HepG2 (cell line): Measurements from ENCODE around the gene ALG8. TPM values are rescaled to one million over a fixed set of nuclear protein-coding genes. Genes with fewer than 3 reads are reported as not detected.

Experiments used
- ATAC-seq: fragments of 200-7000 bp; cut with Tn5 transposase; 3 replicates; pipeline ENCODE4 v1.9.1; 2020; ENCODE audit warnings: mild to moderate bottlenecking, moderate library complexity
- BruUV-seq: library from RNA; stranded (reverse); fragments of 400-500 nt; replicated peaks from 2 replicates; lab custom pipeline; 2021; lab: Mats Ljungman, UMichigan
- CTCF ChIA-PET: fragments of 300-600 bp; formaldehyde crosslinking; extraction: SDS; loops from one replicate; lab custom pipeline; 2021; ENCODE audit warnings: low total read pairs, inconsistent platforms, low intra/inter-chr PET ratio; lab: Yijun Ruan, JAX
- POLR2A ChIA-PET: fragments of 350-600 bp; sonication (Branson Sonifier 250); formaldehyde crosslinking; loops from one replicate; lab custom pipeline; 2020; ENCODE audit warnings: antibody characterized with exemption, inconsistent platforms; lab: Yijun Ruan, JAX
- DNase-seq: peaks from one replicate; pipeline ENCODE4 v3.0.0-alpha.2; 2015; ENCODE audit warnings: low spot score
- FAIRE-seq: peaks from 3 replicates; lab custom pipeline; 2011; peaks lifted over from hg19 to GRCh38; lab: Jason Lieb, UNC
- H2AFZ ChIP-seq: one replicate; pipeline ENCODE4 v1.6.1; 2011; ENCODE audit warnings: low read length, inconsistent platforms
- H3K27ac ChIP-seq: fragments of 300-600 bp; 3 replicates; pipeline ENCODE4 v1.8.0; 2011; ENCODE audit warnings: mixed run types, mild to moderate bottlenecking, mixed read lengths, low read length, inconsistent platforms; ENCODE audit not compliant: insufficient read depth; ENCODE audit errors: extremely low read length
- H3K27me3 ChIP-seq, 2 experiments: fragments of 200-600 bp in 1 of 2; 2 replicates in 1 of 2; 3 replicates in 1 of 2; pipeline versions ENCODE4 v1.6.0 to v1.8.0; 2011; ENCODE audit warnings: low read length in 2 of 2, mild to moderate bottlenecking in 2 of 2, moderate library complexity in 2 of 2, inconsistent platforms in 1 of 2; ENCODE audit not compliant: insufficient read depth in 2 of 2, control insufficient read depth in 1 of 2
- H3K36me3 ChIP-seq, 2 experiments: fragments of 200-600 bp in 1 of 2; replicated peaks in 1 of 2; 2 replicates in 1 of 2; 3 replicates in 1 of 2; pipeline versions ENCODE4 v1.5.1 to v1.8.0; 2011; ENCODE audit warnings: low read length in 2 of 2, inconsistent platforms in 1 of 2; ENCODE audit not compliant: insufficient read depth in 2 of 2, control insufficient read depth in 1 of 2
- H3K4me1 ChIP-seq: 2 replicates; pipeline ENCODE4 v1.5.1; 2012; ENCODE audit warnings: low read length, inconsistent platforms; ENCODE audit not compliant: insufficient read depth
- H3K4me2 ChIP-seq: 2 replicates; pipeline ENCODE4 v1.6.0; 2011; ENCODE audit warnings: low read depth, low read length, inconsistent platforms
- H3K4me3 ChIP-seq, 3 experiments: fragments of 200-600 bp in 1 of 3; sonication (generic), shearing (Covaris generic) in 1 of 3; replicated peaks in 1 of 3; 2 replicates each; pipeline ENCODE4 v1.5.1; 2011 to 2016; ENCODE audit warnings: low read length in 3 of 3, inconsistent platforms in 2 of 3, low read depth in 2 of 3, mild to moderate bottlenecking in 2 of 3, control low read depth in 1 of 3, mixed read lengths in 1 of 3; ENCODE audit not compliant: insufficient read depth in 1 of 3
- H3K79me2 ChIP-seq: one replicate; pipeline ENCODE4 v1.6.1; 2011; ENCODE audit warnings: low read length, inconsistent platforms; ENCODE audit not compliant: insufficient read depth
- H3K9ac ChIP-seq: 2 replicates; pipeline ENCODE4 v1.6.0; 2011; ENCODE audit warnings: mild to moderate bottlenecking, low read depth, low read length, inconsistent platforms; ENCODE audit not compliant: insufficient read depth
- H3K9me3 ChIP-seq: 2 replicates; pipeline ENCODE4 v1.5.1; 2012; ENCODE audit warnings: mild to moderate bottlenecking, low read length
- H4K20me1 ChIP-seq: 2 replicates; pipeline ENCODE4 v1.6.0; 2011; ENCODE audit warnings: inconsistent platforms, mild to moderate bottlenecking, low read length, moderate library complexity; ENCODE audit not compliant: insufficient read depth
- GABPA ChIP-seq, 2 experiments: IDR thresholded peaks; 2 replicates each; pipeline ENCODE4 v1.6.1; 2011 to 2016; ENCODE audit warnings: low read depth in 2 of 2, low read length in 1 of 2, missing biosample characterization in 1 of 2, missing genetic modification characterization in 1 of 2
- GZF1 ChIP-seq: sonication (generic); formaldehyde crosslinking; IDR thresholded peaks from 2 replicates; pipeline ENCODE4 v1.5.1; 2020; ENCODE audit warnings: mild to moderate bottlenecking, missing genetic modification reagents
- HDAC6 ChIP-seq: fragments of 200-600 bp; sonication (generic); IDR thresholded peaks from 2 replicates; pipeline ENCODE4 v1.7.0; 2017; ENCODE audit warnings: mild to moderate bottlenecking, antibody characterized with exemption, low read length, low read depth
- JARID2 ChIP-seq: sonication (generic); formaldehyde crosslinking; IDR thresholded peaks from 2 replicates; pipeline ENCODE4 v1.8.1; 2023; ENCODE audit warnings: missing genetic modification reagents, inconsistent platforms; ENCODE audit not compliant: insufficient replicate concordance
- KLF12 ChIP-seq: sonication (generic); formaldehyde crosslinking; IDR thresholded peaks from 2 replicates; pipeline ENCODE4 v1.4.0; 2020; ENCODE audit warnings: missing genetic modification reagents, borderline replicate concordance
- MAFF ChIP-seq: IDR thresholded peaks from 2 replicates; pipeline ENCODE4 v1.6.1; 2011; ENCODE audit warnings: low read depth, low read length, improper control_type of control experiment
- MBNL3 ChIP-seq: fragments of 250-450 bp; sonication (Bioruptor Pico); conservative IDR thresholded peaks from 2 replicates; pipeline ENCODE4 v1.8.0; 2022; ENCODE audit warnings: mild to moderate bottlenecking, inconsistent platforms
- NFE2 ChIP-seq: sonication (generic); formaldehyde crosslinking; IDR thresholded peaks from 2 replicates; pipeline ENCODE4 v1.4.0; 2020; ENCODE audit warnings: missing genetic modification reagents
- RXRA ChIP-seq: sonication (generic); formaldehyde crosslinking; IDR thresholded peaks from 2 replicates; pipeline ENCODE4 v1.5.1; 2020; ENCODE audit warnings: missing genetic modification reagents
- ZBTB7B ChIP-seq: sonication (generic); formaldehyde crosslinking; IDR thresholded peaks from 2 replicates; pipeline ENCODE4 v1.4.0; 2020; ENCODE audit warnings: missing genetic modification reagents
- ZNF296 ChIP-seq: sonication (generic); formaldehyde crosslinking; conservative IDR thresholded peaks from 2 replicates; pipeline ENCODE4 v1.5.0; 2020; ENCODE audit warnings: mild to moderate bottlenecking, missing genetic modification reagents
- ZNF430 ChIP-seq: sonication (generic); formaldehyde crosslinking; IDR thresholded peaks from 2 replicates; pipeline ENCODE4 v1.9.0; 2021; ENCODE audit warnings: mild to moderate bottlenecking, missing genetic modification reagents
- ZNF546 ChIP-seq: sonication (generic); formaldehyde crosslinking; conservative IDR thresholded peaks from 2 replicates; pipeline ENCODE4 v1.8.1; 2023; ENCODE audit warnings: mild to moderate bottlenecking, missing genetic modification reagents
- ZNF562 ChIP-seq: sonication (generic); formaldehyde crosslinking; IDR thresholded peaks from 2 replicates; pipeline ENCODE4 v1.8.0; 2022; ENCODE audit warnings: missing genetic modification reagents, borderline replicate concordance
- ZNF772 ChIP-seq: sonication (generic); formaldehyde crosslinking; IDR thresholded peaks from 2 replicates; pipeline ENCODE4 v1.5.0; 2020; ENCODE audit warnings: mild to moderate bottlenecking, missing genetic modification reagents
- ZNF816 ChIP-seq: sonication (generic); formaldehyde crosslinking; IDR thresholded peaks from 2 replicates; pipeline ENCODE4 v1.8.0; 2022; ENCODE audit warnings: missing genetic modification reagents, mild to moderate bottlenecking, borderline replicate concordance
- ZSCAN29 ChIP-seq: sonication (generic); formaldehyde crosslinking; conservative IDR thresholded peaks from 2 replicates; pipeline ENCODE4 v1.4.0; 2020; ENCODE audit warnings: mild to moderate bottlenecking, missing genetic modification reagents
- WGBS: methylation state at CpG from one replicate; pipeline ENCODE4 v1.1.6; 2017; ENCODE audit warnings: low lambda C conversion rate; 5-methylcytosine and 5-hydroxymethylcytosine counted together
- in situ Hi-C: cut with HindIII; loops from 2 replicates; pipeline ENCODE4 v1.10.0; 2017; ENCODE audit warnings: low pct_unique_long_range_greater_than_20kb; ENCODE audit not compliant: extremely low pct_ligation_motif_present
- intact Hi-C: fragments of 100-400 bp; cut with micrococcal nuclease; formaldehyde crosslinking; loops from one replicate; pipeline ENCODE4 v1.10.0; 2022; ENCODE audit not compliant: unreplicated experiment
- polyA plus RNA-seq, 8 experiments: library from polyadenylated mRNA; depleted of rRNA in 3 of 8; stranded (reverse) in 7 of 8; unstranded in 1 of 8; fragments of >200 nt; fragmentation: Illumina TruSeq in 4 of 8; extraction: Trizol in 4 of 8; gene quantifications; 2 replicates each; pipeline versions ENCODE4 v1.2.1 to v1.2.3, GENCODE V29; 2011 to 2016; ENCODE audit warnings: low read depth in 4 of 8, missing spikeins in 1 of 8, mixed read lengths in 1 of 8; ENCODE audit not compliant: insufficient read depth in 1 of 8
- total RNA-seq, 5 experiments: library from RNA; depleted of rRNA; stranded (reverse); fragments of >200 nt; fragmentation: Illumina TruSeq; extraction: Trizol; gene quantifications; 2 replicates each; pipeline ENCODE4 v1.2.3, GENCODE V29; 2016; ENCODE audit warnings: low read depth in 1 of 5
- TF ChIP-seq, protein P1 (sequence below): sonication (generic); formaldehyde crosslinking; IDR thresholded peaks from 2 replicates; pipeline ENCODE4 v1.5.0; 2020; ENCODE audit warnings: missing genetic modification reagents
- TF ChIP-seq, protein P2 (sequence below): sonication (generic); formaldehyde crosslinking; IDR thresholded peaks from 2 replicates; pipeline ENCODE4 v1.4.0; 2020; ENCODE audit warnings: missing genetic modification reagents, borderline replicate concordance

ALG8 gene
- total and polyA plus RNA-seq, 2 of the 13 experiments (the other 11 are each of a cell fraction or from before 2014, with no cell fraction given) = 75.8 to 88.0 TPM

DNA sequence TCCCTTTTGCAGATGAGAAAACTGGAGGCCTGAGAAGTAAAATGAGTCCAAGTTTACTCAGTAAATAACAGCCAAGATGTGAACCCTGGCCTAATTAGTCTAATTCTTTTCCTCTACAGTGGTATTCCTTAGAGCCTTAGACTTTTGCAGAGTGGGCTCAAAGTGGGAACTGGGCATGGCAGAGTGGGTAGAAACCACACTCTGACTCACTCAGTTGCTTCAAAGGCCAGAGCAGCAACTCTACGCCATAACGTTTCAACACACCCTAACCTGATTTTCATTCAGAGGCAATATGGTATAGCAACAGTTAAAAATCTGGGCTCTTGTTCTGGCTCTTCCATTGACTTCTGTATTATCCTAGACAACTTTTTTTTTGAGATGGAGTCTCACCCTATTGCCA lies 73.0 kb downstream of the ALG8 start:
- H3K9me3 ChIP-seq = no peaks in the 10 kb centered on the region
- TF ChIP-seq GZF1 (CRISPR knock-in tag) (no peak), ZNF546 (CRISPR knock-in tag) (no peak), MBNL3 (no peak), HDAC6 (no peak), GABPA (IDR thresholded peaks at IDR 0.05; ENCODE audit: low read depth, low read length) (no peak), GABPA (CRISPR knock-in tag; IDR thresholded peaks at IDR 0.05; ENCODE audit: low read depth) (no peak), KLF12 (CRISPR knock-in tag) (no peak), JARID2 (CRISPR knock-in tag) (no peak), ZNF430 (no peak), ZBTB7B (no peak), ZNF562 (CRISPR knock-in tag) (no peak), ZNF816 (no peak), ZSCAN29 (CRISPR knock-in tag) (no peak), RXRA (CRISPR knock-in tag) (no peak), NFE2 (CRISPR knock-in tag) (no peak), ZNF772 (no peak), MAFF (no peak), ZNF296 (no peak)
- TF ChIP-seq, protein P1, sequence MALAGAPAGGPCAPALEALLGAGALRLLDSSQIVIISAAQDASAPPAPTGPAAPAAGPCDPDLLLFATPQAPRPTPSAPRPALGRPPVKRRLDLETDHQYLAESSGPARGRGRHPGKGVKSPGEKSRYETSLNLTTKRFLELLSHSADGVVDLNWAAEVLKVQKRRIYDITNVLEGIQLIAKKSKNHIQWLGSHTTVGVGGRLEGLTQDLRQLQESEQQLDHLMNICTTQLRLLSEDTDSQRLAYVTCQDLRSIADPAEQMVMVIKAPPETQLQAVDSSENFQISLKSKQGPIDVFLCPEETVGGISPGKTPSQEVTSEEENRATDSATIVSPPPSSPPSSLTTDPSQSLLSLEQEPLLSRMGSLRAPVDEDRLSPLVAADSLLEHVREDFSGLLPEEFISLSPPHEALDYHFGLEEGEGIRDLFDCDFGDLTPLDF (CRISPR knock-in tag) = no peak
- TF ChIP-seq, protein P2, sequence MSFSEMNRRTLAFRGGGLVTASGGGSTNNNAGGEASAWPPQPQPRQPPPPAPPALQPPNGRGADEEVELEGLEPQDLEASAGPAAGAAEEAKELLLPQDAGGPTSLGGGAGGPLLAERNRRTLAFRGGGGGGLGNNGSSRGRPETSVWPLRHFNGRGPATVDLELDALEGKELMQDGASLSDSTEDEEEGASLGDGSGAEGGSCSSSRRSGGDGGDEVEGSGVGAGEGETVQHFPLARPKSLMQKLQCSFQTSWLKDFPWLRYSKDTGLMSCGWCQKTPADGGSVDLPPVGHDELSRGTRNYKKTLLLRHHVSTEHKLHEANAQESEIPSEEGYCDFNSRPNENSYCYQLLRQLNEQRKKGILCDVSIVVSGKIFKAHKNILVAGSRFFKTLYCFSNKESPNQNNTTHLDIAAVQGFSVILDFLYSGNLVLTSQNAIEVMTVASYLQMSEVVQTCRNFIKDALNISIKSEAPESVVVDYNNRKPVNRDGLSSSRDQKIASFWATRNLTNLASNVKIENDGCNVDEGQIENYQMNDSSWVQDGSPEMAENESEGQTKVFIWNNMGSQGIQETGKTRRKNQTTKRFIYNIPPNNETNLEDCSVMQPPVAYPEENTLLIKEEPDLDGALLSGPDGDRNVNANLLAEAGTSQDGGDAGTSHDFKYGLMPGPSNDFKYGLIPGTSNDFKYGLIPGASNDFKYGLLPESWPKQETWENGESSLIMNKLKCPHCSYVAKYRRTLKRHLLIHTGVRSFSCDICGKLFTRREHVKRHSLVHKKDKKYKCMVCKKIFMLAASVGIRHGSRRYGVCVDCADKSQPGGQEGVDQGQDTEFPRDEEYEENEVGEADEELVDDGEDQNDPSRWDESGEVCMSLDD (CRISPR knock-in tag) = no peak
- H3K36me3 ChIP-seq = peaks cover 10 to 37% of the 10 kb centered on the region in 2 experiments
- ChIA-PET CTCF (no interaction called here), POLR2A (interaction anchor here (0.8 kb wide), 1 partner anchor 122 kb away, joined by 5 read pairs; the partner anchor contains the start of gene KCTD21)
- no peak overlapping the region for H3K4me3 ChIP-seq
- H3K9ac ChIP-seq = no peak overlapping the region
- ATAC-seq (no peak), FAIRE-seq (no peak), DNase-seq (no peak)
- in situ Hi-C loops (no loop called here), intact Hi-C loops (no loop called here)
- WGBS = 96% methylated on average over 2 of the region's 2 CpGs
- BruUV-seq = no TSS peak
- peaks cover 14% of the 10 kb centered on the region for H3K79me2 ChIP-seq
- no peak overlapping the region for H3K27ac ChIP-seq
- H3K4me2 ChIP-seq = no peak overlapping the region
- no peak overlapping the region for H2AFZ ChIP-seq
- no peaks in the 10 kb centered on the region for H3K27me3 ChIP-seq
- no peaks in the 10 kb centered on the region for H4K20me1 ChIP-seq
- H3K4me1 ChIP-seq = peaks cover 26% of the 10 kb centered on the region
